ENCODE data around the gene UQCC2. TPM values are rescaled to one million over a fixed set of nuclear protein-coding genes. Genes with fewer than 3 reads are reported as not detected.
A peak's percentile ranks its signal among the peaks of the same experiment; 100 is the strongest.

The UQCC2 gene
- total and polyA plus RNA-seq, 2 of the 4 experiments (the other 2 are of a cell fraction): 13.8 to 34.5 TPM

- no peak overlapping the region for H2BK15ac ChIP-seq (ENCODE audit: low read depth, low read length)
- no peak overlapping the region for H3K9ac ChIP-seq (ENCODE audit: low read depth, low read length)
- no peak overlapping the region for H4K5ac ChIP-seq (ENCODE audit: low read depth, low read length)
- no peak overlapping the region for H3K56ac ChIP-seq (ENCODE audit: extremely low read depth, insufficient read depth, low read length)
- intact Hi-C loops (cut with micrococcal nuclease): loop anchor here (1.0 to 10.0 kb wide), 2 partner anchors 84 to 218 kb away; partner anchors contain the start of gene ZBTB9
- peak overlapping the region; percentile 58 for H2AK5ac ChIP-seq (ENCODE audit: low read depth, low read length)
- dilution Hi-C loops (cut with HindIII; ENCODE audit: low sequenced_read_pairs, unreplicated experiment): no loop called here
- ChIA-PET POLR2A (ENCODE audit: unreplicated experiment) (no interaction called here), CTCF (interaction anchor here (1.2 to 1.7 kb wide), 3 partner anchors 18 to 83 kb away, joined by 3 to 6 read pairs (median 4); no protein-coding TSS in a partner anchor)
- ATAC-seq (ENCODE audit: low read depth) (peak; percentile 95), DNase-seq (peak; percentile 95)
- no peaks in the 10 kb centered on the region for H4K20me1 ChIP-seq (ENCODE audit: insufficient read depth, low read length)
- H2BK20ac ChIP-seq (ENCODE audit: low read depth, low read length): peak overlapping the region; percentile 27; the same call in 1 of the 2 replicates
- peak overlapping the region; percentile 32 for H2BK120ac ChIP-seq (ENCODE audit: low read depth, low read length)
- H3K9me1 ChIP-seq (ENCODE audit: insufficient read depth, low read length): peaks cover 20% of the 10 kb centered on the region
- H3K36me3 ChIP-seq (ENCODE audit: control insufficient read depth, insufficient read depth, low read length): no peaks in the 10 kb centered on the region
- H3K79me1 ChIP-seq (ENCODE audit: low read depth in 1 of 2, low read length in 2 of 2): no peaks in the 10 kb centered on the region
- WGBS, 2 experiments (ENCODE audit: extremely low coverage in 2 of 2, insufficient read length in 1 of 2): 7% methylated on average over 3 of the region's 5 CpGs; no CpG with 5 or more reads in 1 of the 2 experiments
- no peak overlapping the region for H3K4me3 ChIP-seq (ENCODE audit: insufficient read depth, low read depth, low read length)
- TF ChIP-seq CEBPB (IDR thresholded peaks at IDR 0.05; ENCODE audit: low read depth, low read length): peak; percentile 35; the same call in 1 of the 2 replicates
- TF ChIP-seq MXI1 (IDR thresholded peaks at IDR 0.05; ENCODE audit: borderline replicate concordance, low read depth, low read length): no peak
- TF ChIP-seq NFE2L2 (IDR thresholded peaks at IDR 0.05; ENCODE audit: low read depth, low read length): no peak
- no peak for TF ChIP-seq RFX5 (IDR thresholded peaks at IDR 0.05; ENCODE audit: low read depth, low read length)
- TF ChIP-seq ELK1 (IDR thresholded peaks at IDR 0.05; ENCODE audit: borderline replicate concordance, low read depth, low read length): no peak
- TF ChIP-seq BHLHE40 (IDR thresholded peaks at IDR 0.05; ENCODE audit: low read depth, low read length): peak; percentile 38; the same call in 1 of the 2 replicates
- peak; percentile 66; the same call in 1 of the 2 replicates for TF ChIP-seq MAZ (IDR thresholded peaks at IDR 0.05; ENCODE audit: borderline replicate concordance, low read depth, low read length)
- peak; percentile 93 for TF ChIP-seq FOS (IDR thresholded peaks at IDR 0.05; ENCODE audit: low read depth, low read length)
- TF ChIP-seq RAD21 (IDR thresholded peaks at IDR 0.05; ENCODE audit: low read length): peak; percentile 54
- no peak for TF ChIP-seq MAFK (IDR thresholded peaks at IDR 0.05; ENCODE audit: low read depth, low read length)
- TF ChIP-seq POLR2A (IDR thresholded peaks at IDR 0.05; ENCODE audit: low read depth, low read length): no peak
- TF ChIP-seq USF2 (IDR thresholded peaks at IDR 0.05; ENCODE audit: low read depth, low read length): no peak
- TF ChIP-seq SMC3 (IDR thresholded peaks at IDR 0.05; ENCODE audit: low read depth, low read length): peak; percentile 64
- peak; percentile 63 for TF ChIP-seq CTCF (conservative IDR thresholded peaks at IDR 0.05; ENCODE audit: low read depth, low read length)
- TF ChIP-seq RCOR1 (IDR thresholded peaks at IDR 0.05; ENCODE audit: insufficient replicate concordance, low read length): peak; percentile 61
- TF ChIP-seq CHD1 (IDR thresholded peaks at IDR 0.05; ENCODE audit: low read depth, low read length): no peak
- BruUV-seq (replicated peaks): no TSS peak
- in situ Hi-C loops (cut with MboI; ENCODE audit: low sequenced_read_pairs): no loop called here
- no peak overlapping the region for H3K14ac ChIP-seq (replicated peaks; ENCODE audit: low read depth, low read length)
- H4K91ac ChIP-seq (ENCODE audit: insufficient read depth, low read depth, low read length): 0 out of 2 replicates have a peak overlapping the region, but pooled peaks have one; percentile 34
- H3K4me2 ChIP-seq (ENCODE audit: low read depth, low read length): no peak overlapping the region
- H4K8ac ChIP-seq (ENCODE audit: low read depth in 2 of 2, low read length in 2 of 2): peak overlapping the region in 1 of 2 experiments; percentile 45; a peak in 1 of 4 replicates
- H3K4ac ChIP-seq (ENCODE audit: low read depth, low read length): peak overlapping the region; percentile 42
- peak overlapping the region; percentile 78 for H2AFZ ChIP-seq (replicated peaks; ENCODE audit: low read length, poor library complexity)
- no peak overlapping the region for H3K18ac ChIP-seq (ENCODE audit: low read depth, low read length)
- no peaks in the 10 kb centered on the region for H3K27me3 ChIP-seq (ENCODE audit: control insufficient read depth, insufficient read depth, low read length)
- H3K27ac ChIP-seq (ENCODE audit: insufficient read depth, low read length): no peak overlapping the region
- peaks cover 21% of the 10 kb centered on the region for H3K4me1 ChIP-seq (ENCODE audit: control insufficient read depth, insufficient read depth, low read length)
- peak overlapping the region; percentile 98 for H2AK9ac ChIP-seq (replicated peaks; ENCODE audit: low read depth, low read length, poor library complexity)
- H3K9me3 ChIP-seq (ENCODE audit: control insufficient read depth, insufficient read depth, low read length): no peaks in the 10 kb centered on the region
- H2BK5ac ChIP-seq (ENCODE audit: low read depth, low read length, poor library complexity, severe bottlenecking): peak overlapping the region; percentile 22
- no peak overlapping the region for H3K23ac ChIP-seq (ENCODE audit: low read depth, low read length)
These were observed 38.7 kb downstream of the UQCC2 start for GRCh38 chr6:33672808-33673207.

Measured in IMR-90 (cell line).